ENCODE measurements around the gene OR5B12. TPM values are rescaled to one million over a fixed set of nuclear protein-coding genes. Genes with fewer than 3 reads are reported as not detected.
"Not testable (repeated sequence)": the region's sequence is repeated elsewhere in the genome, so short reads cannot be mapped to it uniquely, and the experiment has no call there.

Gene OR5B12
- total and polyA plus RNA-seq, 2 of the 8 experiments (the other 6 are each of a cell fraction or from before 2014, with no cell fraction given) = not detected

GRCh38 chr11:58406774-58407173, 35.3 kb downstream of the OR5B12 start, which contains the start of gene OR5B3 (continued):
- TF ChIP-seq ZNF274 (IDR thresholded peaks at IDR 0.05; ENCODE audit: borderline replicate concordance, extremely low read depth, low read length) (no peak), RXRA (IDR thresholded peaks at IDR 0.05; ENCODE audit: insufficient read depth, low read depth, low read length) (no peak), TEAD4 (IDR thresholded peaks at IDR 0.05; ENCODE audit: low read depth, low read length) (no peak), KDM5A (IDR thresholded peaks at IDR 0.05; ENCODE audit: low read length) (no peak), GABPA (IDR thresholded peaks at IDR 0.05; ENCODE audit: borderline replicate concordance, insufficient read depth, low read length) (no peak)

GRCh38 chr11:58399622-58400021, 42.4 kb downstream of the OR5B12 start:
- not testable (repeated sequence) for H3K79me2 ChIP-seq (ENCODE audit: control insufficient read depth in 1 of 2, insufficient read depth in 2 of 2, low read length in 2 of 2)

More at GRCh38 chr11:58399622-58400021, 42.4 kb downstream of the OR5B12 start:
- H4K20me1 ChIP-seq (replicated peaks in 1 of 2; ENCODE audit: control insufficient read depth in 1 of 2, insufficient read depth in 2 of 2, low read length in 2 of 2); H3K79me1 ChIP-seq (ENCODE audit: low read depth, low read length); FAIRE-seq; H4K91ac ChIP-seq (replicated peaks; ENCODE audit: insufficient read length, low read length); H3K56ac ChIP-seq (replicated peaks; ENCODE audit: insufficient read length, low read depth, low read length); H3K23me2 ChIP-seq (ENCODE audit: low read depth, low read length); H3K4me3 ChIP-seq (ENCODE audit: extremely low read depth in 1 of 4, insufficient read depth in 2 of 4, low read depth in 3 of 4, low read length in 4 of 4); H3K4me1 ChIP-seq (replicated peaks in 1 of 4; ENCODE audit: control insufficient read depth in 3 of 4, insufficient read depth in 4 of 4, low read length in 3 of 4); H2AK5ac ChIP-seq (ENCODE audit: low read depth, low read length); H2BK15ac ChIP-seq (ENCODE audit: low read length); H3K27me3 ChIP-seq (replicated peaks in 1 of 4; ENCODE audit: control insufficient read depth in 3 of 4, extremely low read depth in 1 of 4, insufficient read depth in 3 of 4, low read length in 3 of 4); H2BK20ac ChIP-seq (ENCODE audit: low read length); H2BK12ac ChIP-seq (ENCODE audit: low read depth, low read length); H2AFZ ChIP-seq (ENCODE audit: low read length); H3K36me3 ChIP-seq (ENCODE audit: control insufficient read depth in 2 of 4, insufficient read depth in 4 of 4, low read length in 3 of 4); DNase-seq (ENCODE audit: low read depth in 1 of 2, low spot score in 2 of 2); H3K18ac ChIP-seq (ENCODE audit: extremely low read depth, low read length); CTCF ChIA-PET (ENCODE audit: partially characterized antibody); H2BK5ac ChIP-seq (ENCODE audit: low read depth, low read length); H3K4me2 ChIP-seq (ENCODE audit: insufficient read depth in 1 of 2, low read depth in 2 of 2, low read length in 2 of 2); H3K4ac ChIP-seq (replicated peaks; ENCODE audit: insufficient read length, low read depth, low read length); H4K8ac ChIP-seq (ENCODE audit: extremely low read depth, insufficient read depth, low read length); H3K14ac ChIP-seq (ENCODE audit: insufficient read length); H4K5ac ChIP-seq (ENCODE audit: insufficient read length, low read depth, low read length); H3K9ac ChIP-seq (replicated peaks in 1 of 4; ENCODE audit: extremely low read depth in 1 of 4, low read depth in 3 of 4, low read length in 3 of 4); H2BK120ac ChIP-seq (replicated peaks; ENCODE audit: low read depth, low read length); H3K27ac ChIP-seq (ENCODE audit: low read depth, low read length); POLR2A ChIA-PET (ENCODE audit: partially characterized antibody); H3K23ac ChIP-seq (ENCODE audit: insufficient read length): not testable (repeated sequence)
- WGBS, 2 experiments (ENCODE audit: extremely low coverage in 1 of 2, insufficient coverage in 1 of 2, insufficient read length in 1 of 2, insufficient replicate concordance in 2 of 2, low coverage in 1 of 2, low lambda C conversion rate in 2 of 2, missing lambda C conversion rate in 1 of 2) = 100% methylated on average over 1 of the region's 2 CpGs; no CpG with 5 or more reads in 1 of the 2 experiments
- H3K9me3 ChIP-seq (ENCODE audit: insufficient read depth in 2 of 2, low read depth in 1 of 2, low read length in 1 of 2) = peaks cover 12 to 17% of the 10 kb centered on the region in 2 experiments
